Heart right ventricle (tissue), 16 donors: Measurements from ENCODE around the gene FCER2. TPM values are rescaled to one million over a fixed set of nuclear protein-coding genes. Genes with fewer than 3 reads are reported as not detected.
A peak's percentile ranks its signal among the peaks of the same experiment; 100 is the strongest.

Experiments used
- ATAC-seq, 8 donors: fragments of 200-7000 bp; cut with Tn5 transposase; one replicate each; pipeline ENCODE4 v1.9.1; 2020; ENCODE audit warnings: mild to moderate bottlenecking in 8 of 8, moderate library complexity in 8 of 8, moderate number of reproducible peaks in 1 of 8
- DNase-seq, 2 donors: peaks; one replicate each; pipeline ENCODE4 v3.0.0-alpha.2; 2020
- H3K27ac ChIP-seq, 10 donors: fragments of 200-600 bp; sonication (generic) in 2 of 10; one replicate each; pipeline versions ENCODE4 v1.5.0 to v1.8.0; 2020 to 2022; ENCODE audit warnings: mild to moderate bottlenecking in 3 of 10
- H3K27me3 ChIP-seq, 7 donors: fragments of 200-600 bp; one replicate each; pipeline ENCODE4 v1.8.0; 2021 to 2022; ENCODE audit warnings: mild to moderate bottlenecking in 2 of 7
- H3K36me3 ChIP-seq, 9 donors: fragments of 200-600 bp; sonication (generic) in 1 of 9; one replicate each; pipeline versions ENCODE4 v1.5.0 to v1.8.0; 2020 to 2022; ENCODE audit warnings: mild to moderate bottlenecking in 2 of 9
- H3K4me1 ChIP-seq, 9 donors: fragments of 200-600 bp; sonication (generic) in 1 of 9; one replicate each; pipeline versions ENCODE4 v1.5.0 to v1.8.0; 2020 to 2022; ENCODE audit warnings: mild to moderate bottlenecking in 4 of 9
- H3K4me3 ChIP-seq, 10 donors: fragments of 200-600 bp; sonication (generic) in 2 of 10; one replicate each; pipeline versions ENCODE4 v1.5.0 to v1.8.0; 2020 to 2022; ENCODE audit warnings: mild to moderate bottlenecking in 7 of 10, moderate library complexity in 2 of 10
- H3K9me3 ChIP-seq, 11 donors: fragments of 200-600 bp in 10 of 11; sonication (generic) in 2 of 11; one replicate each; pipeline versions ENCODE4 v1.5.0 to v1.8.0; 2013 to 2022; ENCODE audit warnings: mild to moderate bottlenecking in 2 of 11, control low read depth in 1 of 11, moderate library complexity in 1 of 11
- CTCF ChIP-seq, 9 donors: fragments of 200-600 bp; sonication (generic) in 2 of 9; IDR thresholded peaks; one replicate each; pipeline versions ENCODE4 v1.5.0 to v1.8.0; 2021 to 2022; ENCODE audit warnings: antibody characterized with exemption in 9 of 9, mild to moderate bottlenecking in 5 of 9, moderate library complexity in 1 of 9
- WGBS, 2 donors: extraction: QIAGEN DNeasy Blood & Tissue Kit; methylation state at CpG; one replicate each; pipeline ENCODE4 v1.1.7; 2013; ENCODE audit warnings: inconsistent platforms in 1 of 2; 5-methylcytosine and 5-hydroxymethylcytosine counted together
- intact Hi-C, 10 donors: fragments of 100-400 bp; cut with DNase I; formaldehyde crosslinking; loops; one replicate each; pipeline versions ENCODE4 v1.11.1 to v1.14.2; 2022
- polyA plus RNA-seq, 2 donors: library from polyadenylated mRNA; stranded (reverse); fragments of 200-250 nt; gene quantifications; one replicate each; pipeline ENCODE4 v1.2.3, GENCODE V29; 2013
- total RNA-seq, 10 donors: library from RNA; stranded (reverse); fragmentation: NEBNext Ultra II Directional in 3 of 10; extraction: Animal tissue kit (Norgen Biotek cat#: 25700) in 3 of 10; gene quantifications; one replicate each; pipeline versions ENCODE4 v1.2.1 to v1.2.4, GENCODE V29; 2021 to 2023
- donor health status: Arrhythmogenic right ventricular cardiomyopathy.
- donor health status: ischemic (EF 13 %, LVEDD 7.1; RV severe dilation, severe dysfunction).
- donor health status: healthy with polysubstance abuse.
- donor health status: DM: no; HTN: yes; CAD: no.
- donor health status: DM: no; HTN: no; CAD: no.
- donor health status: ischemic (EF 25% LVEDD 6.9; RV normal size, moderate dysfunction).
- donor health status: ischemic (EF 25% LVEDD 5.7; RV mildly dilated, moderate dysfunction).
- donor health status: healthy.
- donor health status: DM: yes; HTN: yes; CAD: no.
- donor health status: Ischemic cardiomyopathy.
- donor health status: ischemic (EF 35%, LVEDD 5.7; RV mildly dilated, moderate dysfunction).
- donor health status: nonischemic (EF 11% LVEDD 7.7; RV severe dilation, severe dysfunction).
- donor health status: DM: yes; HTN: yes; CAD: no.
- donor health status: PGD.
- donor health status: ischemic (EF 29% LVEDD 5.4; RV normal size, mild dysfunction).
- donor health status: nonischemic (EF 23%, LVEDD 6.1; RV moderate dilation, normal function).

Gene FCER2
- total and polyA plus RNA-seq, 12 donors: 0.13 to 1.0 (median 0.44) TPM; not detected in 5

- DNase-seq (no peak), ATAC-seq (no peak)
- peak overlapping the region in 1 of 10 donors; percentile 84 for H3K27ac ChIP-seq
- TF ChIP-seq CTCF (IDR thresholded peaks at IDR 0.05): no peak
- H3K9me3 ChIP-seq: no peaks in the 10 kb centered on the region
- H3K36me3 ChIP-seq: no peaks in the 10 kb centered on the region
- 60 to 63% methylated on average over 8 of the region's 8 CpGs for WGBS, 2 donors
- H3K4me3 ChIP-seq: no peak overlapping the region
- intact Hi-C loops: loop anchor here in 7 of 10 donors (5.0 to 10.0 kb wide), 3 partner anchors 140 to 148 kb away; no protein-coding TSS in a partner anchor
- H3K4me1 ChIP-seq: peaks cover 0 to 37% (median 0%) of the 10 kb centered on the region in 9 donors
- H3K27me3 ChIP-seq: peaks cover 0 to 15% (median 0%) of the 10 kb centered on the region in 7 donors
Measured at GRCh38 chr19:7654401-7654800, 47.5 kb downstream of the FCER2 start.

DNA sequence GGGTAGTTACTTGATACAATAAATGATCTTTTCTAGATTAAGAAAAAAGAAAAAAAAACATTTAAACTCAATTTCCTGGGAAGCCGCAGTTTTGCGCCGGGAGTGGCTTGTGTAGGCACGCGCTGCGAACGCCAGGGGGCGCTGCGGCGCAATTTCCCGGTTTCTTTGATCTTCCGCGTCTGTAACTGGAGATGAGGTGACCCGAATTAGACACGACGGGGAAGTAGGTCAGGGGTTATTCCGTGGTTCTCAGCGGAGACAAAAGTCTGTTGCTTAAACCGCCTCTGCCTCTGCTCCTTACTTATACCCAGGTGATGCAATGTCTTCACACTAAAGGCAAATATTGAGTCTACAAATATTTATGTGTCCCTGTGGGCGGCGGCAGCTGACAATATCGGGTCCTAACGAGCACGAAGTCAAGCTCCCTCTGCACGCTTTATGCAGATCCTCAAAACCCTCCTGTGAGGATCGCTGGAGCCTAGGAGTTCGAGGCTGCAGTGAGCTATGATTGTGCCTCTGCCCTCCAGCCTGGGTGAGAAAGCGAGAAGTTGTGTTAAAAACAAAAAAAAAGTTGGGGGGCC, 49.8 kb downstream of the FCER2 start:
- DNase-seq: peak; percentile 72 to 85
- 5 to 6% methylated on average over 28 of the region's 28 CpGs for WGBS, 2 donors
- Histone ChIP-seq H3K4me1 (peaks cover 0 to 23% (median 0%) of the 10 kb centered on the region in 9 donors), H3K4me3 (peak overlapping the region in 8 of 10 donors; percentile 8 to 47 (median 30)), H3K36me3 (peaks cover 0 to 2% (median 0%) of the 10 kb centered on the region in 9 donors), H3K9me3 (no peaks in the 10 kb centered on the region), H3K27me3 (peaks cover 0 to 24% (median under 1%) of the 10 kb centered on the region in 7 donors), H3K27ac (peak overlapping the region in 2 of 10 donors; percentile 35 to 74)
- peak; percentile 93 to 99 (median 98) for TF ChIP-seq CTCF (IDR thresholded peaks at IDR 0.05)
- ATAC-seq: peak; percentile 78 to 92 (median 90)
- intact Hi-C loops: loop anchor here in 8 of 10 donors (1.0 to 10.0 kb wide), 6 partner anchors 28 to 150 kb away; partner anchors contain the start of gene TRAPPC5 (in 5 of the 8)

DNA sequence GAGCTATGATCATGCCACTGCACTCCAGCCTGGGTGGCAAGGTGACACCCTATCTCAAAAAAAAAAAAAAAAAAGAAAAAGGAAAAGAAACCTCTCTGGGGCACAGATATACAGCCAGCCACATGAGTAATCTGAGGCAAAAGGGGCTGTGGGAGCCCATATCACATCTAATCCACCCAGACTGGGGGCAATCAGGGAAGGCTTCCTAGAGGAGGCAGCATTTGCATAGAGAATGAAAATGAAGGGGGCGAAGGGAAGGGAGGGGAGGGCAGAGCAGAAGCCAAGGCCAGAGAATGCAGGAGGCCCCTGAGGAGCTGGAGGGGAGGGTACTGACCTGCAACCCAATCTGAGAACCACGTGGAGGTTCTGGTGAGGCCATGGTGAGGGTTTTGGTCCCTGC, 51.8 kb downstream of the FCER2 start:
- Histone ChIP-seq H3K9me3 (no peaks in the 10 kb centered on the region), H3K4me3 (no peak overlapping the region), H3K36me3 (peaks cover 0 to 13% (median 0%) of the 10 kb centered on the region in 9 donors), H3K27ac (no peak overlapping the region), H3K27me3 (peaks cover 0 to 38% (median 11%) of the 10 kb centered on the region in 7 donors), H3K4me1 (peaks cover 0 to 13% (median 0%) of the 10 kb centered on the region in 9 donors)
- WGBS, 2 donors: 29 to 39% methylated on average over 2 of the region's 2 CpGs
- DNase-seq (no peak), ATAC-seq (no peak)
- intact Hi-C loops: loop anchor here in 7 of 10 donors (5.0 to 10.0 kb wide), 3 partner anchors 145 to 152 kb away; no protein-coding TSS in a partner anchor
- no peak for TF ChIP-seq CTCF (IDR thresholded peaks at IDR 0.05)

DNA sequence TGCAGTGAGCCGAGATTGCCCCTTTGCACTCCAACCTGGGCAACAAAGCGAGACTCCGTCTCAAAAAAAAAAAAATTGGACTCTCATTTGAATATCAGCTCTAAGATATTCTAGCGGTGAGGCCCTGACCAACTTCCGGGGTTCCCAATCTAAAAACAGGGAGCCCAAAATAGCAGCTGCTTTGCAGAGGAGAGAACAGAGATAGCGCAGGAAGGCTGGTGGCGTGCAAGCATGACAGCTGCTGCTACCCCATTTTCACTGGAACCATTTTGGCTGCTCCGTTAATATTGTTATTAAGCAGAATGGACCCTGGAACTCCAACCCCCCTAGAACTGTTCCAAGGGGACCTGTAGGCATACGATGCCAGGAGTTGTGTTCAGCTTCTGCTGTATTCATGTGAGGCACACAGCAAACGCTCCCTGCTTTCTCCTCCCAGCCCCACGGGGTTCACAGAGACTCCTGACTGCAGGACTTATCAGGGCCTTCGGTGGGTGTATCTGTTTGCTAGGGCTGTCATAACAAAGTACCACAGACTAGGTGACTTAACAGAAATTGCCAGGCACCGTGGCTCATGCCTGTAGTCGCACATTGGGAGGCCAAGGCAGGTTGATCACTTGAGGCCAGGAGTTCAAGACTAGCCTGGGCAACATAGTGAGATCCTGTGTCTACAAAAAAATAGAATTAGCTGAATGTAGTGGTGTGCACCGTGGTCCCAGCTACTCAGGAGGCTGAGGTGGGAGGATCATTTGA, 53.5 kb downstream of the FCER2 start:
- Histone ChIP-seq H3K4me3 (no peak overlapping the region), H3K36me3 (peaks cover 0 to 18% (median 0%) of the 10 kb centered on the region in 9 donors), H3K27me3 (peaks cover 0 to 46% (median 11%) of the 10 kb centered on the region in 7 donors), H3K4me1 (peaks cover 0 to 16% (median 0%) of the 10 kb centered on the region in 9 donors), H3K9me3 (no peaks in the 10 kb centered on the region), H3K27ac (no peak overlapping the region)
- intact Hi-C loops: no loop called here
- WGBS, 2 donors: 62% methylated on average over 15 of the region's 15 CpGs
- TF ChIP-seq CTCF (IDR thresholded peaks at IDR 0.05): no peak
- no peak for DNase-seq
- ATAC-seq: no peak
